ENCODE data around the gene ARHGEF10L. TPM values are rescaled to one million over a fixed set of nuclear protein-coding genes. Genes with fewer than 3 reads are reported as not detected.

The ARHGEF10L gene
- total and polyA plus RNA-seq, 2 donors = 1.9 to 11.5 TPM

GRCh38 chr1:17616731-17617279 is 77.3 kb downstream of the ARHGEF10L start:
- Histone ChIP-seq H3K4me3 (ENCODE audit: low read length in 2 of 2) (no peak overlapping the region), H3K27me3 (ENCODE audit: control insufficient read depth in 2 of 2, insufficient read depth in 1 of 2, low read length in 1 of 2) (no peaks in the 10 kb centered on the region), H3K4me1 (ENCODE audit: control insufficient read depth in 2 of 2, insufficient read depth in 2 of 2, low read length in 2 of 2) (no peaks in the 10 kb centered on the region), H3K36me3 (ENCODE audit: control insufficient read depth in 2 of 2, insufficient read depth in 2 of 2, low read length in 1 of 2) (no peaks in the 10 kb centered on the region), H3K9me3 (ENCODE audit: control insufficient read depth in 2 of 2, insufficient read depth in 1 of 2, low read length in 1 of 2) (no peaks in the 10 kb centered on the region), H3K27ac (ENCODE audit: low read depth in 1 of 2, low read length in 1 of 2) (no peak overlapping the region)
- DNase-seq (ENCODE audit: low read depth in 6 of 9, low spot score in 9 of 9) = no peak
- WGBS = 97% methylated on average over 12 of the region's 12 CpGs

GRCh38 chr1:17617787-17618557 is 78.5 kb downstream of the ARHGEF10L start:
- no peaks in the 10 kb centered on the region for H3K27me3 ChIP-seq (ENCODE audit: control insufficient read depth in 2 of 2, insufficient read depth in 1 of 2, low read length in 1 of 2)
- H3K4me1 ChIP-seq (ENCODE audit: control insufficient read depth in 2 of 2, insufficient read depth in 2 of 2, low read length in 2 of 2) = no peaks in the 10 kb centered on the region
- H3K36me3 ChIP-seq (ENCODE audit: control insufficient read depth in 2 of 2, insufficient read depth in 2 of 2, low read length in 1 of 2) = no peaks in the 10 kb centered on the region
- no peak overlapping the region for H3K27ac ChIP-seq (ENCODE audit: low read depth in 1 of 2, low read length in 1 of 2)
- no peak overlapping the region for H3K4me3 ChIP-seq (ENCODE audit: low read length in 2 of 2)
- H3K9me3 ChIP-seq (ENCODE audit: control insufficient read depth in 2 of 2, insufficient read depth in 1 of 2, low read length in 1 of 2) = no peaks in the 10 kb centered on the region
- WGBS = 59% methylated on average over 27 of the region's 27 CpGs
- no peak for DNase-seq (ENCODE audit: low read depth in 6 of 9, low spot score in 9 of 9)

- Histone ChIP-seq H3K36me3 (ENCODE audit: control insufficient read depth in 2 of 2, insufficient read depth in 2 of 2, low read length in 1 of 2) (no peaks in the 10 kb centered on the region), H3K27me3 (ENCODE audit: control insufficient read depth in 2 of 2, insufficient read depth in 1 of 2, low read length in 1 of 2) (no peaks in the 10 kb centered on the region), H3K9me3 (ENCODE audit: control insufficient read depth in 2 of 2, insufficient read depth in 1 of 2, low read length in 1 of 2) (no peaks in the 10 kb centered on the region), H3K4me3 (ENCODE audit: low read length in 2 of 2) (no peak overlapping the region), H3K4me1 (ENCODE audit: control insufficient read depth in 2 of 2, insufficient read depth in 2 of 2, low read length in 2 of 2) (no peaks in the 10 kb centered on the region), H3K27ac (ENCODE audit: low read depth in 1 of 2, low read length in 1 of 2) (no peak overlapping the region)
- no peak for DNase-seq (ENCODE audit: low read depth in 6 of 9, low spot score in 9 of 9)
- WGBS = 80% methylated on average over 19 of the region's 19 CpGs
Measured at GRCh38 chr1:17618558-17619247, 79.2 kb downstream of the ARHGEF10L start.

- Histone ChIP-seq H3K4me3 (ENCODE audit: low read length in 2 of 2) (no peak overlapping the region), H3K36me3 (ENCODE audit: control insufficient read depth in 2 of 2, insufficient read depth in 2 of 2, low read length in 1 of 2) (no peaks in the 10 kb centered on the region), H3K9me3 (ENCODE audit: control insufficient read depth in 2 of 2, insufficient read depth in 1 of 2, low read length in 1 of 2) (no peaks in the 10 kb centered on the region), H3K27ac (ENCODE audit: low read depth in 1 of 2, low read length in 1 of 2) (no peak overlapping the region), H3K27me3 (ENCODE audit: control insufficient read depth in 2 of 2, insufficient read depth in 1 of 2, low read length in 1 of 2) (no peaks in the 10 kb centered on the region), H3K4me1 (ENCODE audit: control insufficient read depth in 2 of 2, insufficient read depth in 2 of 2, low read length in 2 of 2) (no peaks in the 10 kb centered on the region)
- WGBS = 85% methylated on average over 5 of the region's 5 CpGs
- no peak for DNase-seq (ENCODE audit: low read depth in 6 of 9, low spot score in 9 of 9)
Measured at GRCh38 chr1:17620448-17620847, 81.0 kb downstream of the ARHGEF10L start.

GRCh38 chr1:17621691-17622090 is 82.2 kb downstream of the ARHGEF10L start:
- Histone ChIP-seq H3K27me3 (ENCODE audit: control insufficient read depth in 2 of 2, insufficient read depth in 1 of 2, low read length in 1 of 2) (no peaks in the 10 kb centered on the region), H3K4me3 (ENCODE audit: low read length in 2 of 2) (no peak overlapping the region), H3K36me3 (ENCODE audit: control insufficient read depth in 2 of 2, insufficient read depth in 2 of 2, low read length in 1 of 2) (no peaks in the 10 kb centered on the region), H3K27ac (ENCODE audit: low read depth in 1 of 2, low read length in 1 of 2) (no peak overlapping the region), H3K4me1 (ENCODE audit: control insufficient read depth in 2 of 2, insufficient read depth in 2 of 2, low read length in 2 of 2) (no peaks in the 10 kb centered on the region), H3K9me3 (ENCODE audit: control insufficient read depth in 2 of 2, insufficient read depth in 1 of 2, low read length in 1 of 2) (no peaks in the 10 kb centered on the region)
- no peak for DNase-seq (ENCODE audit: low read depth in 6 of 9, low spot score in 9 of 9)
- WGBS = 94% methylated on average over 10 of the region's 10 CpGs

- 96% methylated on average over 22 of the region's 22 CpGs for WGBS
- Histone ChIP-seq H3K4me1 (ENCODE audit: control insufficient read depth in 2 of 2, insufficient read depth in 2 of 2, low read length in 2 of 2) (no peaks in the 10 kb centered on the region), H3K36me3 (ENCODE audit: control insufficient read depth in 2 of 2, insufficient read depth in 2 of 2, low read length in 1 of 2) (no peaks in the 10 kb centered on the region), H3K27me3 (ENCODE audit: control insufficient read depth in 2 of 2, insufficient read depth in 1 of 2, low read length in 1 of 2) (no peaks in the 10 kb centered on the region), H3K27ac (ENCODE audit: low read depth in 1 of 2, low read length in 1 of 2) (no peak overlapping the region), H3K9me3 (ENCODE audit: control insufficient read depth in 2 of 2, insufficient read depth in 1 of 2, low read length in 1 of 2) (peaks cover 0 to 2% of the 10 kb centered on the region in 2 donors), H3K4me3 (ENCODE audit: low read length in 2 of 2) (no peak overlapping the region)
- DNase-seq (ENCODE audit: low read depth in 6 of 9, low spot score in 9 of 9) = no peak
Measured at GRCh38 chr1:17622823-17623222, 83.3 kb downstream of the ARHGEF10L start.

- H3K36me3 ChIP-seq (ENCODE audit: control insufficient read depth in 2 of 2, insufficient read depth in 2 of 2, low read length in 1 of 2) = no peaks in the 10 kb centered on the region
- H3K4me1 ChIP-seq (ENCODE audit: control insufficient read depth in 2 of 2, insufficient read depth in 2 of 2, low read length in 2 of 2) = no peaks in the 10 kb centered on the region
- 89% methylated on average over 8 of the region's 8 CpGs for WGBS
- no peaks in the 10 kb centered on the region for H3K27me3 ChIP-seq (ENCODE audit: control insufficient read depth in 2 of 2, insufficient read depth in 1 of 2, low read length in 1 of 2)
- H3K27ac ChIP-seq (ENCODE audit: low read depth in 1 of 2, low read length in 1 of 2) = no peak overlapping the region
- H3K9me3 ChIP-seq (ENCODE audit: control insufficient read depth in 2 of 2, insufficient read depth in 1 of 2, low read length in 1 of 2) = peaks cover 0 to 2% of the 10 kb centered on the region in 2 donors
- no peak for DNase-seq (ENCODE audit: low read depth in 6 of 9, low spot score in 9 of 9)
- H3K4me3 ChIP-seq (ENCODE audit: low read length in 2 of 2) = no peak overlapping the region
Measured at GRCh38 chr1:17624611-17625233, 85.2 kb downstream of the ARHGEF10L start.

- Histone ChIP-seq H3K36me3 (ENCODE audit: control insufficient read depth in 2 of 2, insufficient read depth in 2 of 2, low read length in 1 of 2) (no peaks in the 10 kb centered on the region), H3K4me3 (ENCODE audit: low read length in 2 of 2) (no peak overlapping the region), H3K27me3 (ENCODE audit: control insufficient read depth in 2 of 2, insufficient read depth in 1 of 2, low read length in 1 of 2) (no peaks in the 10 kb centered on the region), H3K27ac (ENCODE audit: low read depth in 1 of 2, low read length in 1 of 2) (no peak overlapping the region), H3K4me1 (ENCODE audit: control insufficient read depth in 2 of 2, insufficient read depth in 2 of 2, low read length in 2 of 2) (no peaks in the 10 kb centered on the region), H3K9me3 (ENCODE audit: control insufficient read depth in 2 of 2, insufficient read depth in 1 of 2, low read length in 1 of 2) (peaks cover 0 to 2% of the 10 kb centered on the region in 2 donors)
- WGBS = 92% methylated on average over 16 of the region's 16 CpGs
- DNase-seq (ENCODE audit: low read depth in 6 of 9, low spot score in 9 of 9) = no peak
Measured at GRCh38 chr1:17627239-17628052, 87.9 kb downstream of the ARHGEF10L start.

Measured in thymus (tissue), 11 donors.